NCI-H748 treated with DMSO at 0.1 percent for 48 hours (cell line): Measurements from ENCODE around the gene LGALS9.
"Not testable (repeated sequence)": the region's sequence is repeated elsewhere in the genome, so short reads cannot be mapped to it uniquely, and the experiment has no call there.

Experiments used
- DNase-seq: peaks from one replicate; lab custom pipeline; 2025; lab: John Stamatoyannopoulos, UW

LGALS9 gene

GRCh38 chr17:27603880-27604794 lies 26.9 kb upstream of the LGALS9 start:
- DNase-seq: no peak

- no peak for DNase-seq
Observed at GRCh38 chr17:27605409-27605808, 25.6 kb upstream of the LGALS9 start.

- no peak for DNase-seq
Observed at GRCh38 chr17:27607521-27608091, 23.4 kb upstream of the LGALS9 start.

- no peak for DNase-seq
Observed at GRCh38 chr17:27608328-27609230, 22.4 kb upstream of the LGALS9 start.

- DNase-seq: no peak
Observed at GRCh38 chr17:27609611-27610303, 21.2 kb upstream of the LGALS9 start.

- no peak for DNase-seq
Observed at GRCh38 chr17:27610304-27610677, 20.7 kb upstream of the LGALS9 start.

- DNase-seq: no peak
Observed at GRCh38 chr17:27612160-27612770, 18.7 kb upstream of the LGALS9 start.

- DNase-seq: no peak
Observed at GRCh38 chr17:27613433-27613832, 17.6 kb upstream of the LGALS9 start.

- no peak for DNase-seq
Observed at GRCh38 chr17:27615121-27615520, 15.9 kb upstream of the LGALS9 start.

GRCh38 chr17:27616414-27616813 lies 14.6 kb upstream of the LGALS9 start:
- DNase-seq: no peak

GRCh38 chr17:27618417-27618816 lies 12.6 kb upstream of the LGALS9 start:
- no peak for DNase-seq

- no peak for DNase-seq
Observed at GRCh38 chr17:27620721-27621120, 10.3 kb upstream of the LGALS9 start.

- no peak for DNase-seq
Observed at GRCh38 chr17:27621536-27621935, 9.5 kb upstream of the LGALS9 start.

GRCh38 chr17:27621942-27622559 lies 8.9 kb upstream of the LGALS9 start:
- no peak for DNase-seq

- DNase-seq: no peak
Observed at GRCh38 chr17:27622986-27623385, 8.0 kb upstream of the LGALS9 start.

GRCh38 chr17:27623614-27624013 lies 7.4 kb upstream of the LGALS9 start:
- no peak for DNase-seq

- DNase-seq: no peak
Observed at GRCh38 chr17:27624539-27624938, 6.4 kb upstream of the LGALS9 start.

- DNase-seq: no peak
Observed at GRCh38 chr17:27625856-27626255, 5.1 kb upstream of the LGALS9 start.

- DNase-seq: no peak
Observed at GRCh38 chr17:27627514-27627913, 3.5 kb upstream of the LGALS9 start.

- no peak for DNase-seq
Observed at GRCh38 chr17:27628376-27628775, 2.6 kb upstream of the LGALS9 start.

GRCh38 chr17:27629260-27629659 lies 1.7 kb upstream of the LGALS9 start:
- DNase-seq: not testable (repeated sequence)
